Subcutaneous adipose tissue (tissue), 4 donors: Measurements from ENCODE around the gene XYLB. TPM values are rescaled to one million over a fixed set of nuclear protein-coding genes. Genes with fewer than 3 reads are reported as not detected.

ENCODE experiments used
- small RNA-seq: library from RNA; depleted of rRNA; stranded (forward); fragments of <200 nt; gene quantifications from one replicate; pipeline ENCODE3, GENCODE V24; 2016
- total RNA-seq, 4 donors: library from RNA; depleted of rRNA; stranded (reverse); fragments of >200 nt; gene quantifications; one replicate each; pipeline ENCODE4 v1.1.0, GENCODE V29; 2016
- TF ChIP-seq, protein P1 (sequence below): fragments of 450-650 bp; IDR thresholded peaks from one replicate; pipeline ENCODE4 v1.5.1; 2016; ENCODE audit warnings: low read depth, mild to moderate bottlenecking, control low read depth, antibody characterized with exemption, moderate library complexity

The XYLB gene
- total RNA-seq, 4 donors from 2014 or later = 3.0 to 3.7 (median 3.3) TPM

- TF ChIP-seq, protein P1, sequence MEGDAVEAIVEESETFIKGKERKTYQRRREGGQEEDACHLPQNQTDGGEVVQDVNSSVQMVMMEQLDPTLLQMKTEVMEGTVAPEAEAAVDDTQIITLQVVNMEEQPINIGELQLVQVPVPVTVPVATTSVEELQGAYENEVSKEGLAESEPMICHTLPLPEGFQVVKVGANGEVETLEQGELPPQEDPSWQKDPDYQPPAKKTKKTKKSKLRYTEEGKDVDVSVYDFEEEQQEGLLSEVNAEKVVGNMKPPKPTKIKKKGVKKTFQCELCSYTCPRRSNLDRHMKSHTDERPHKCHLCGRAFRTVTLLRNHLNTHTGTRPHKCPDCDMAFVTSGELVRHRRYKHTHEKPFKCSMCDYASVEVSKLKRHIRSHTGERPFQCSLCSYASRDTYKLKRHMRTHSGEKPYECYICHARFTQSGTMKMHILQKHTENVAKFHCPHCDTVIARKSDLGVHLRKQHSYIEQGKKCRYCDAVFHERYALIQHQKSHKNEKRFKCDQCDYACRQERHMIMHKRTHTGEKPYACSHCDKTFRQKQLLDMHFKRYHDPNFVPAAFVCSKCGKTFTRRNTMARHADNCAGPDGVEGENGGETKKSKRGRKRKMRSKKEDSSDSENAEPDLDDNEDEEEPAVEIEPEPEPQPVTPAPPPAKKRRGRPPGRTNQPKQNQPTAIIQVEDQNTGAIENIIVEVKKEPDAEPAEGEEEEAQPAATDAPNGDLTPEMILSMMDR = no peak
Observed at GRCh38 chr3:38458796-38459498, 112.4 kb downstream of the XYLB start.

- TF ChIP-seq, protein P1 = no peak
Observed at GRCh38 chr3:38459499-38460048, 113.0 kb downstream of the XYLB start.

GRCh38 chr3:38460377-38461270, 114.0 kb downstream of the XYLB start:
- TF ChIP-seq, protein P1 = no peak

Small RNA genes lying within 50 kb of the gene (small RNA-seq; reads per million reads assigned to genes)
- not detected for gene RNU6-235P

Other genes starting within 250 kb of the XYLB start
- 100 to 1,000 TPM in 1 of 4 donors, 10 to 100 TPM in 3; 42.4 to 121 (median 74.5) TPM for gene ACAA1, start 209.7 kb upstream of the XYLB start, total RNA-seq
- gene MYD88, start 208.1 kb upstream of the XYLB start, total RNA-seq = 100 to 1,000 TPM in 1 of 4 donors, 10 to 100 TPM in 3; 32.6 to 109 (median 45.8) TPM
- 10 to 100 TPM; 30.0 to 49.6 (median 33.0) TPM for gene OXSR1, start 181.2 kb upstream of the XYLB start, total RNA-seq
- gene SLC22A13, start 81.0 kb upstream of the XYLB start, total RNA-seq = under 1 TPM in 1 of 4 donors, not detected in 3; 0.51 TPM
- not detected for gene SLC22A14, start 64.5 kb upstream of the XYLB start, total RNA-seq
- 10 to 100 TPM in 1 of 4 donors, 1 to 10 TPM in 3; 3.8 to 15.1 (median 5.7) TPM for gene ACVR2B, start 107.1 kb downstream of the XYLB start, total RNA-seq
- gene EXOG, start 149.6 kb downstream of the XYLB start, total RNA-seq = 1 to 10 TPM; 5.9 to 8.5 (median 6.7) TPM